ENCODE measurements around the gene SLC38A2. TPM values are rescaled to one million over a fixed set of nuclear protein-coding genes. Genes with fewer than 3 reads are reported as not detected.

SLC38A2 gene
- total RNA-seq, 2 donors from 2014 or later, result 98.5 to 158 TPM

- no peak for DNase-seq
- no peak overlapping the region for H3K27ac ChIP-seq
- H3K4me3 ChIP-seq, result no peak overlapping the region
- no peaks in the 10 kb centered on the region for H3K27me3 ChIP-seq
- H3K9ac ChIP-seq (ENCODE audit: low read depth in 2 of 2, low read length in 2 of 2), result no peak overlapping the region
- peaks cover 26% of the 10 kb centered on the region for H3K4me1 ChIP-seq
- H3K36me3 ChIP-seq, result peaks cover 44% of the 10 kb centered on the region
- no peaks in the 10 kb centered on the region for H3K9me3 ChIP-seq
- TF ChIP-seq, protein P1, sequence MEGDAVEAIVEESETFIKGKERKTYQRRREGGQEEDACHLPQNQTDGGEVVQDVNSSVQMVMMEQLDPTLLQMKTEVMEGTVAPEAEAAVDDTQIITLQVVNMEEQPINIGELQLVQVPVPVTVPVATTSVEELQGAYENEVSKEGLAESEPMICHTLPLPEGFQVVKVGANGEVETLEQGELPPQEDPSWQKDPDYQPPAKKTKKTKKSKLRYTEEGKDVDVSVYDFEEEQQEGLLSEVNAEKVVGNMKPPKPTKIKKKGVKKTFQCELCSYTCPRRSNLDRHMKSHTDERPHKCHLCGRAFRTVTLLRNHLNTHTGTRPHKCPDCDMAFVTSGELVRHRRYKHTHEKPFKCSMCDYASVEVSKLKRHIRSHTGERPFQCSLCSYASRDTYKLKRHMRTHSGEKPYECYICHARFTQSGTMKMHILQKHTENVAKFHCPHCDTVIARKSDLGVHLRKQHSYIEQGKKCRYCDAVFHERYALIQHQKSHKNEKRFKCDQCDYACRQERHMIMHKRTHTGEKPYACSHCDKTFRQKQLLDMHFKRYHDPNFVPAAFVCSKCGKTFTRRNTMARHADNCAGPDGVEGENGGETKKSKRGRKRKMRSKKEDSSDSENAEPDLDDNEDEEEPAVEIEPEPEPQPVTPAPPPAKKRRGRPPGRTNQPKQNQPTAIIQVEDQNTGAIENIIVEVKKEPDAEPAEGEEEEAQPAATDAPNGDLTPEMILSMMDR (IDR thresholded peaks at IDR 0.05), result no peak
- intact Hi-C loops (cut with DNase I), result no loop called here
Observed at GRCh38 chr12:46363582-46364299, 8.8 kb downstream of the SLC38A2 start.

- no peak overlapping the region for H3K27ac ChIP-seq
- no peak overlapping the region for H3K9ac ChIP-seq (ENCODE audit: low read depth in 2 of 2, low read length in 2 of 2)
- H3K27me3 ChIP-seq, result no peaks in the 10 kb centered on the region
- H3K9me3 ChIP-seq, result no peaks in the 10 kb centered on the region
- no peak overlapping the region for H3K4me3 ChIP-seq
- TF ChIP-seq, protein P1 (IDR thresholded peaks at IDR 0.05), result no peak
- intact Hi-C loops (cut with DNase I), result no loop called here
- DNase-seq, result no peak
- H3K36me3 ChIP-seq, result peaks cover 39% of the 10 kb centered on the region
- peaks cover 20% of the 10 kb centered on the region for H3K4me1 ChIP-seq
Observed at GRCh38 chr12:46362895-46363581, 9.5 kb downstream of the SLC38A2 start.

GRCh38 chr12:46361667-46362034, 10.9 kb downstream of the SLC38A2 start:
- Histone ChIP-seq H3K9me3 (no peaks in the 10 kb centered on the region), H3K4me1 (peaks cover 6% of the 10 kb centered on the region), H3K4me3 (no peak overlapping the region), H3K36me3 (peaks cover 35% of the 10 kb centered on the region), H3K27me3 (no peaks in the 10 kb centered on the region), H3K27ac (no peak overlapping the region), H3K9ac (ENCODE audit: low read depth in 2 of 2, low read length in 2 of 2) (no peak overlapping the region)
- no peak for DNase-seq
- TF ChIP-seq, protein P1 (IDR thresholded peaks at IDR 0.05), result no peak
- intact Hi-C loops (cut with DNase I), result no loop called here

DNA sequence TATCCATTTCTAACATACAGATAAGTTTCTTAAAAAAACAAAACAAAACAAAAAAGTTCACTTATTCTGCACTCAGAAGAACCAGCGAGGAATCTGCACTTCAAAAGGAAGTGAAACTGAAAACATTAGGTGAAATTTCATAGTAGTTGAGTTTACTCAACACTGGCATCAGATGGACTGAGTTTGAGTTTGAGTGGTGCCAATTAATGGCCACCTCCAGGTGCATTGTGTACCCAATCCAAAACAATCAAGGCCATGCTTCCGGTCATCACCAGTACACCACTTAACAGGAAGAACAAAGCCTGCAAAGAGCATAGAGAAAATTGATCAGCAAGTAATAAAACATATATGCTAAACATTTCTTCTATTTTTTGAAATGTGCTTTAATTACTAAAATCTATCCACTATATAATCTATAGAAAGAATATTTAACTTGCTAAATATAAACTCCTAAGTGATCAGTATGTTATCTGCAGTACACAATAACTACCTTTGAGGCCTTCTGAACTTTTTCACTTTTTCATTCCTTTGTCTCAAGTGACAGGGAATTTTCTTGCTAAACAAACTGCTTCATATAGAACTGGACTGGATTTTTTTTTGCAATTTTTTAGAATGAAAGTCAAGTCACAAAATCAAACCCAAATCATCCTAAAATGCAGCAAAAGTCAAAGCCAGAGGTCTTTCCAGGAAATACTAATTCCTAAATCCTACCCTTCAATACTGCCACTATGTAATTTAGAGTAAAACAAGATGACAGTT, 11.5 kb downstream of the SLC38A2 start:
- H3K4me3 ChIP-seq, result no peak overlapping the region
- H3K27me3 ChIP-seq, result no peaks in the 10 kb centered on the region
- DNase-seq, result no peak
- intact Hi-C loops (cut with DNase I), result no loop called here
- H3K36me3 ChIP-seq, result peaks cover 35% of the 10 kb centered on the region
- no peak overlapping the region for H3K9ac ChIP-seq (ENCODE audit: low read depth in 2 of 2, low read length in 2 of 2)
- no peaks in the 10 kb centered on the region for H3K9me3 ChIP-seq
- peaks cover 3% of the 10 kb centered on the region for H3K4me1 ChIP-seq
- TF ChIP-seq, protein P1 (IDR thresholded peaks at IDR 0.05), result no peak
- H3K27ac ChIP-seq, result no peak overlapping the region

- intact Hi-C loops (cut with DNase I), result no loop called here
- no peaks in the 10 kb centered on the region for H3K4me1 ChIP-seq
- H3K27ac ChIP-seq, result no peak overlapping the region
- no peak overlapping the region for H3K9ac ChIP-seq (ENCODE audit: low read depth in 2 of 2, low read length in 2 of 2)
- no peaks in the 10 kb centered on the region for H3K27me3 ChIP-seq
- peaks cover 35% of the 10 kb centered on the region for H3K36me3 ChIP-seq
- DNase-seq, result no peak
- H3K9me3 ChIP-seq, result no peaks in the 10 kb centered on the region
- TF ChIP-seq, protein P1 (IDR thresholded peaks at IDR 0.05), result no peak
- no peak overlapping the region for H3K4me3 ChIP-seq
Observed at GRCh38 chr12:46360370-46360769, 12.2 kb downstream of the SLC38A2 start.

All from colonic mucosa (tissue), 4 donors.